SK-N-MC (cell line): ENCODE data around the gene UBE3B.

Experiments used
- EZH2 ChIP-seq: fragments of 200-600 bp; sonication (generic); IDR thresholded peaks from one replicate; pipeline ENCODE4 v1.6.1; 2017; ENCODE audit warnings: antibody characterized with exemption
- POLR2AphosphoS5 ChIP-seq: IDR thresholded peaks from 2 replicates; pipeline ENCODE4 v1.6.1; 2012; ENCODE audit warnings: mild to moderate bottlenecking, low read depth, low read length, borderline replicate concordance

DNA sequence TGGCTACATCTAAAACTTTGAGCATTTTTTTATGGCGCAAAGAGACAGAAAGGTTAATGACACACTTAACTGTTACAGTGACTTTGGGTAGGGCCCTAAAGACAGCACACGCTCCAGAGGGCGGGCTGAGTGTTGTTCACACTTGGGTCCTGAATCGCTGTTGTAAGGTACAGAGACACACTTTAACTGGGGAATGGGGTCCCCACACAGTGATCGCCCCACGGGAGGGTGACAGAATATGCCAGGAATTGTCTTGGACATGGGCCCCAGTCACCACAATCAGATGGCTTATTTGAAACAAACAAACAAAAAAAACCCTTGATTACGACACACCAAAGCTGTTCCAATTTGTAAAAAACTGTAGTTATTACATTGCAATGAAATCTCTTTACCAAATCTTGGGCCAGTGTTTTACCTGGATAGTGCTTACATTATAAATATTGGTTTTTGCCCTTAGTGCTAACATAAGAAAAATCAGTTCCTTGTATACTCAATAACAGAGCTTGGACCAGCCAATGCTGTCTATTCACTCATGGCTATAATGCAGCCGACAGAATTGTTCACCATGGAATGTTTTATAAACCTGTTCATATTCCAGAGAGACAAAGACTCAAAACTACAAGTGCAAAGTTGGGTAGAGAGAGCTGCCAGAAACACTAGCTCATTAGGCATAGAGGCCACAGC lies 28.6 kb upstream of the UBE3B start:
- TF ChIP-seq EZH2 (no peak), POLR2AphosphoS5 (no peak)
